KOPT-K1 (cell line): ENCODE data around the gene MROH8.
"Not testable (repeated sequence)": the region's sequence is repeated elsewhere in the genome, so short reads cannot be mapped to it uniquely, and the experiment has no call there.

ENCODE experiments used
- H3K27ac ChIP-seq: fragments of 200-600 bp; sonication (generic); 2 replicates; pipeline ENCODE4 v1.5.1; 2016; ENCODE audit warnings: antibody characterized with exemption, mild to moderate bottlenecking, low read depth, low read length; ENCODE audit not compliant: poor library complexity, severe bottlenecking
- H3K36me3 ChIP-seq: fragments of 200-600 bp; sonication (generic); 2 replicates; pipeline ENCODE4 v1.5.1; 2017; ENCODE audit warnings: antibody characterized with exemption, mild to moderate bottlenecking, low read length, moderate library complexity; ENCODE audit not compliant: insufficient read depth
- H3K9me3 ChIP-seq: fragments of 200-600 bp; sonication (generic); 2 replicates; pipeline ENCODE4 v1.5.1; 2017; ENCODE audit warnings: antibody characterized with exemption, low read length, mild to moderate bottlenecking; ENCODE audit not compliant: insufficient read depth, poor library complexity, severe bottlenecking

Gene MROH8

DNA sequence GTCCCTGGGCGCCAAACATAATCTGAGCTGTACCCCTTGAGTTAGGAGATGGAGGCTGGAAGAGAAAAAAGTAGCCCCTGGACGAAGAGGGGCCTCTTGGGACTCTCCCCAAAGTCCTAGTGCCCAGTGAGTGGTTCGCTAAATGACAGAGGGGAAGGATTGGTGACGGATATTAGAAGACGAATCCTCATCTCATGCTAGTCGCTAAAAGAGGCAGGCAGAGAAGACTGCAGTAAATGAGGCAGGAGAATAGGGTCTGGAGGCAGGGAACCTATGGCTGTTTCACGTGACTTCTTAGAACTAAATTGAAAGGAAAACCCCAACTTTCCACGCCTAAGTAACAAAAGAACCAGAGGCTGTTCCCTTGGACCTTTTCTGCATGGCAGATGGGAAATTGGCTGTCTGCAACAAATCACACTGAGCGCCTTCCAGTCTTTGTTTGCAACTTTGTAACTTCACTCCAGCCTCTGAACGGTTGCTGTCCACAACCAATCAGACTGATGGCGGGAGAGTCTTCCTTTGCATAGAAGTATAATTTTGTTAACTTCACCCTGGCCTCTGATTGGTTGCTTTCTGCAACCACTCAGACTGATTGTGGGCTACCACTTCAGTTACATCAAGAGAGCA, 82.8 kb downstream of the MROH8 start:
- Histone ChIP-seq H3K9me3 (no peaks in the 10 kb centered on the region), H3K27ac (peak overlapping the region; percentile 94), H3K36me3 (peaks cover 31% of the 10 kb centered on the region)

DNA sequence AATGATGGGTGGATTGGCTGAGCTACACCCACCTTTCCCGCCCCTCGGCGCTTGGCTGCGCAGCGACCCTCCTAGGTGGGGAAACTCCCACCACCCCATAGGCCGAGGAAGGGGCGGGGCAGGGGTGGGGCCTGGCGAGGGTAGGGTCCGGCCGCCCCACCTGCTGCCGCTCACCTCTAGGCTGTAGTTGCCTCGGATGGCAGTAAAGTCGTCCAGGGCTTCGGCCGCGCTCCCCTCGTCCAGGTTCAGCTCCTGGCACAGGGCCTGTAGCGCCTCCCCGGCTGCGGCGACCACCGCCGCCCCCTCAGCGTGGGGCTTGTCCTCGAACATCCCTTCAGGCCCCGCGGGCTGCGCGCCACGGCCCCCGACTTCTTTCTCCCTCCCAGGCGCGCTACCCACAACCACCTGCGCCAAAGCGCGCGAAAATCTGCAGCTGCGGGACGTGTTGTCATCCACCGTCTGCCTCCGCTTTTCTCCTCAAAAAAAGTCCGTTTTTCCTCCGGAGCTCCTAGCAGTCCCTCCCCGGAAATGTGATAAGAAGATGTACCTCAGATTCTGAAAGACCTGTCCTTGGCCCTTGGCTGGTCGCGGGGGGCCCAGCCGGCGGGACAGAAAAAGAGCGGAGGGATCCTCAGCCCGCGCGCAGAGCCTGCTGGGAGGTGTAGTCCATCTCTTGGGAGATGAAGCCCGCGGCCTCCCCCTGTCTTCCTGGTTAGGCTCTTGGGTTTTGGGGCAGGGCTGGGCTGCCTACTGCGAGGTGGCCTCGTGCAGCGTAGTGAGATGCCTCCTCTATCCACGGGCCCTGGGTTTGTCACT, 83.5 kb downstream of the MROH8 start, which contains the start of gene RBL1:
Gene RBL1, minus strand, starts transcription at position 399 of the 816 bp plus-strand sequence. Its CDS starts 69 bp downstream, at position 330.
- Histone ChIP-seq H3K9me3 (no peaks in the 10 kb centered on the region), H3K36me3 (peaks cover 39% of the 10 kb centered on the region), H3K27ac (peak within 1 kb of the TSS; percentile 94)

DNA sequence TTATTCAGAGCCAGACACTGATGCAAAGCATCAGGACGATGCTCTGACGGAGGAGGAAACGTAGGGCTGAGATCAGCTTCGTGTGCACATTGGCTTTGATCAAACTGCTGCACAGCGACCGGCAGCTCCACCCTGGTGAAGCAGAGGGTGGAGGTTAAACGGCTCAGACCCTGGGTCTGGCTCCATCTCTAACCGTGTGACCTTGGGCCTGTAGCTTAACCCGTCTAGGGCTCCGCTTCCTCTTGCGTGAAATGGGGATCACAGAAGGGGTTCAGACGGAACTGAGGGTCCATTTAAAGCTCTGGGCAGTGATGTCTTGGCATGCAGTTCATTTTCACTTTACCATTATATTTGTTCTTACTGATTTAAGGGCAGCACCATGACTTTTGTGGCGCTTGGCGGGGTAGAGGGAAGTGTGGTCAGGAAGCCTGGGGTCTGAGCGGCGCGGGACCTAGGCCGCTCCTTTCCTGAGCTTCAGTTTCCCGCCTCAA, 84.2 kb downstream of the MROH8 start:
- peak overlapping the region; percentile 94 for H3K27ac ChIP-seq
- H3K36me3 ChIP-seq = peaks cover 45% of the 10 kb centered on the region
- no peaks in the 10 kb centered on the region for H3K9me3 ChIP-seq

DNA sequence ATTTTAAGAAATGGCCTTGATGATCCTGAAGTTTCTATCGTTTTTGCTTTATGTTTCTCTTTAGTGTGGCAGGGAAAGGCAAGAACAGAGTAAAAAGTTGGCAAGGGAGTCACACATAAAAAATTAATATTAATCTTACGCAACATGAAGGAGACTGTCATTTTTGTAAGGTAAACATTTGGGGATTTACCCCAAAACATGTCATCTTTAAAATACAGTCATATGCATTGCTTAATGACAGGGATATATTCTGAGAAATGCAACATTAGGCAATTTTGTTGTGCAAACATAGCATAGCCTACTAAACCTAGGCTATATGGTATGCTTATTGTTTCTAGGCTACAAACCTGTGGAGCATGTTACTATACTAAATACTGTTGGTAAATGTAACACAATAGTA, 88.9 kb downstream of the MROH8 start:
- Histone ChIP-seq H3K27ac (no peak overlapping the region), H3K36me3 (peaks cover 93% of the 10 kb centered on the region), H3K9me3 (no peaks in the 10 kb centered on the region)

DNA sequence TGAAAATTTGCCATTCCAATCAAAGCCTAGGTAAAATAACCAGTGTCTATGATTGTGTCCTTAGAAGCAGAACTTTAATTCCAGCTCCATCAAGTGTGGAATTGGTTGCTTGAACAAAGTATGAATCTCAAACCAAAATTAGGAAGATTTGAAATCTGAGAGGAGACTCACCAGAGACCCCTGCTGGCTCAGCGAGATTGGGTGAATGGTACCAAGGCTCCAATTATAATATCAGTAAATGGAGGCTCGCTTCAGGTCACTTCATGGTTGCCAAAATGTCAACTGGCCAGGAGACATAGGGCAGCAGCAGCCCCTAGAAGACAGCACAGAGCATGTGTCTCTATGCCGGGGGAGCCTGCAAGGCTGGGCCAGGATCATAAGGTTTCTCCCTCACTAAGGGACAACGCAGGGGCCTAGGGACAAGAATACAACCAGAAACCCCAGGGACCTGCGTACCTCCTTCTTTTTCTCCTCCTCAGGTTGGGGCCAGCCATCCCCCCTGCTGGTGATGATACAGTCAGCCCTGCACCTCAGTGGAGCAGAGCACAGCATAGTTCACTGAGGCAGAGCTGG, 97.5 kb downstream of the MROH8 start:
- Histone ChIP-seq H3K9me3 (no peaks in the 10 kb centered on the region), H3K27ac (no peak overlapping the region), H3K36me3 (peaks cover 100% of the 10 kb centered on the region)

DNA sequence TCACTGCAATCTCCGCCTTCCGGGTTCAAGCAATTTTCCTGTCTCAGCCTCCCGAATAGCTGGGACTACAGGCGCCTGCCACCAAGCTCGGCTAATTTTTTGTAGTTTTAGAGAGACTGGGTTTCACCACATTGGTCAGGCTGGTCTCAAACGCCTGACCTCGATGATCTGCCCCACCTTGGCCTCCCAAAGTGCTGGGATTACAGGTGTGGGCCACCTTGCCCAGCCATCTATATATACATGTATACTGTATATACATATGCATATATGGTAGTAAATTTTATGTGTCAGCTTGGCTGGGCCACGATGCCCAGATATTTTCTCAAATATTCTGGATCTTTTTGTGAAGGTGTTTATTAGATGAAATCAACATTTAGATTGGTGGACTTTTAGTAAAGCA, 102.3 kb downstream of the MROH8 start:
- Histone ChIP-seq H3K9me3 (peaks cover 14% of the 10 kb centered on the region), H3K27ac (no peak overlapping the region), H3K36me3 (peaks cover 100% of the 10 kb centered on the region)

DNA sequence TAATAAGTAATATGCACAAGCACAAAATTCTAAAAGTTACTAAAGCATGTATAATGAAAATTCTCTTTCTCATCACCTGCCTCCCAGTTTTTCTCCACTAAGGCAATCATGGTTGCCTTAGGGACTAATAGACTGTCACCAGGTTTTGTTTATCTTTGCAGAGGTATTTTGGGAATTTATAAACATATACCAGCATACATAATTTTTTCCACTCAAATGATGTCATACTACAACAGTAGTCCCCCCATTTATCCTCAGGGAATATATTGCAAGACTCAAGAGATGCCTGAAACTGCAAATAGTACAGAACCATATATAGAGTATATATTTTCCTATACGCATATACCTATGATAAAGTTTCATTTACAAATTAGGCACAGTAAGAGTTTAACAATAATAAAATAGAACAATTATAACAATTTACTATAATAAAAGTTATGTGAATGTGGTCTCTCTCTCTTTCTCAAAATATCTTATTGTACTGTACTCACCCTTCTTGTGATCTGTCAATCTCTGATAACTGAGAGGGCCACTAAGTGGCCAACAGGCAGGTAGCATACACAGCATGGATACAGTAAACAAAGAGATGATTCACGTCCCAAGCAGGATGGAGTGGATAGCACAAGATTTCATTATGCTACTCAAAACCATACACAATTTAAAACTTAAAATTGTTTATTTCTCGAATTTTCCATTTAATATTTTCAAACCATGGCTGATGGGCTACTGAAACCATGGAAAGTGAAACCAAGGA, 103.2 kb downstream of the MROH8 start:
- H3K9me3 ChIP-seq = peaks cover 14% of the 10 kb centered on the region
- no peak overlapping the region for H3K27ac ChIP-seq
- H3K36me3 ChIP-seq = peaks cover 100% of the 10 kb centered on the region

DNA sequence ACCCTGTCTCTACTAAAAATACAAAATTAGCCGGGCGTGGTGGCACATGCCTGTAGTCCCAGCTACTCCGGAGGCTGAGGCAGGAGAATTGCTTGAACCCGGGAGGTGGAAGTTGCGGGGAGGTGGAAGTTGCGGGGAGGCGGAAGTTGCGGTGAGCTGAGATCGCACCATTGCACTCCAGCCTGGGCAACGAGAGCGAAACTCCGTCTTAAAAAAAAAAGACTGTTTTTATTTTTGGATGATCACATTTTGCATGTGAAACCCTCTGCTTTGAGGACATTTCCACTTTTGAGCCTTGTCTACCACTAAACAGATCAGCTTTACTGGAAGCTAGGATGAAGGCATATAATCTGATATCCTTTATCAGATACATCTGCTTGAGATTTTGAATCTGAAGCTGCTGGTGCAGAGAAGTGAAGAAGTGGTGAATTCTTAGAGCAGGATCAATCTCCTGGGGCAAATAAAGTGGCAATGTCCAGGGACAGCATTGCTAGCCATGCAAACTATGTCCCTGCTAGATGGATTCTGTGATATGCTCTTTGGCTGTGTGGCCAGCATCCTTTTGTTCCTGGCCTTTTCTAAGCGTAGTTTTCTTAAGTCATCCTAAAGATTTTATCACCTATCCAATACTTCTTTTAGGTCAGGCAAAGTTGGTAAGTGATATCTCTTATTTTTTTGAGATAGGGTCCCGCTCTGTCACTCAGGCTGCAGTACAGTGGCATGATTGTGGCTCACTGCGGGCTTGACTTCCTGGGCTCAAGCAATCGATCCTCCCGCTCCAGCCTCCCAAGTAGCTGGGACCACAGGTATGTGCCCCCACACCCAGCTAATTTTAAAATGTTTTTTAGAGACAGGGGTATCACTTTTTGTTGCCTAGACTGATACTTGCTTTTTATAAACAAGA, 106.8 kb downstream of the MROH8 start:
- H3K9me3 ChIP-seq = peaks cover 14% of the 10 kb centered on the region
- no peak overlapping the region for H3K27ac ChIP-seq
- peaks cover 85% of the 10 kb centered on the region for H3K36me3 ChIP-seq

DNA sequence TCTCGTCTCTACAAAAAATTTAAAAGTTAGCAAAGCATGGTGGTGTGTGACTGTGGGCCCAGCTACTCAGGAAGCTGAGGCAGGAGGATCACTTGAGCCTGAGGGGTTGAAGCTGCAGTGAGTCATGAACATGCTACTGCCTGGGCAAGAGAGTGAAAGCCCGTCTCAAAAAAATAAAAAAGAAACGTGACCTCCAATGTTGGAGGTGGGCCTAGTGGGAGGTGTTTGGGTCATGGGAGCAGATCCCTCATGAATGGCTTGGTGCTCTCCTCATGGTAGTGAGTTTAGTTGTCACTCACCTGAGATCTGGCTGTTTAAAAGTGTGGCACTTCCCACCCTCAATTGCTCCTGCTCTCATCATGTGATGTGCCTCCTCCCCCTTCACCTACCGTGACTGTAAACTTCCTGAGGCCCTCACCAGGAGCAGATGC, 107.9 kb downstream of the MROH8 start:
- H3K36me3 ChIP-seq = peaks cover 85% of the 10 kb centered on the region
- peaks cover 14% of the 10 kb centered on the region for H3K9me3 ChIP-seq
- no peak overlapping the region for H3K27ac ChIP-seq

DNA sequence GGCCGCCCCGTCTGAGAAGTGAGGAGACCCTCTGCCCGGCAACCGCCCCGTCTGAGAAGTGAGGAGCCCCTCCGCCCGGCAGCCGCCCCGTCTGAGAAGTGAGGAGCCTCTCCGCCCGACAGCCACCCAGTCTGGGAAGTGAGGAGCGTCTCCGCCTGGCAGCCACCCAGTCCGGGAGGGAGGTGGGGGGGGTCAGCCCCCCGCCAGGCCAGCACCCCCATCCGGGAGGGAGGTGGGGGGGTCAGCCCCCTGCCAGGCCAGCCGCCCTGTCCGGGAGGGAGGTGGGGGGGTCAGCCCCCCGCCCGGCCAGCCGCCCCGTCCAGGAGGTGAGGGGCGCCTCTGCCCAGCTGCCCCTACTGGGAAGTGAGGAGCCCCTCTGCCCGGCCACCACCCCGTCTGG, 109.8 kb downstream of the MROH8 start:
- H3K27ac ChIP-seq = not testable (repeated sequence)

DNA sequence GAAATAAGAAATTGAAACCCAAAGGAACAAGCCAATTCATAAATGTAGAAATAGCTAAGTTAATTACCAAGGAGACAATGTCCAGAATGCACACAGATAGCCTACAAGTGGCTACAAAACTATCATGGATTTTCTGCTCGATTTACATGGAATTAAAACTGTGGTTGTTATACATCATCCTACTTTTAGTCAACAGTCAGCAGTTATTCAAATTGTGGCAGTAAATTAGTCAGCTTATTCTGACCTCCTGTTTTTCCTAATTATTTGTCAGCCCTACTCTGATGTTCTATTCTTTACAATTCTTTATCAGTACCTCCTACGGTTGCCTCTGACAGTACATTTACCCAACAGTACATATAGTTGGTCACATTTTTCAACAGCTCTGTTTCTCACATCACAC, 113.2 kb downstream of the MROH8 start:
- Histone ChIP-seq H3K27ac (no peak overlapping the region), H3K9me3 (no peaks in the 10 kb centered on the region), H3K36me3 (peaks cover 84% of the 10 kb centered on the region)

More for the DNA sequence above, 109.8 kb downstream of the MROH8 start:
- not testable (repeated sequence) for H3K9me3 ChIP-seq
- H3K36me3 ChIP-seq = peaks cover 85% of the 10 kb centered on the region

DNA sequence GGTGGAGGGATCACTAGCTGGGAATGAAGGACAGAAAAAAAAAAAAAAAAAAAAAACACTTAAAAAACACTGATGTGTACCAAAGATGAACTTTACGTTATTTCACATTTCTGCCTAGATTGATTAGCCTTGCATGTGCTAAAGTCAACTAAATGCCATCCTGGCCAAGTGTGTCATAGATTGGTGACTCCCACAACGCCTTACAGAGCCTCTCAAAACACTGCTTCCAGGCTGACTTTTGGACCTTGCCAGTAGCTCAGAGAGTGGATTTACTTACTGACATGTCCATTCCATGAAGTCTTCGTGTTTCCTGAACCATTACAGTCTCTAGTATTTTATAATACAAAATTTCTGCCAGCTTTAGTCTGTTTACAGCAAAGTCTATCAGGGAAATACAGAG, 124.1 kb downstream of the MROH8 start:
- Histone ChIP-seq H3K27ac (no peak overlapping the region), H3K36me3 (peaks cover 98% of the 10 kb centered on the region), H3K9me3 (no peaks in the 10 kb centered on the region)

DNA sequence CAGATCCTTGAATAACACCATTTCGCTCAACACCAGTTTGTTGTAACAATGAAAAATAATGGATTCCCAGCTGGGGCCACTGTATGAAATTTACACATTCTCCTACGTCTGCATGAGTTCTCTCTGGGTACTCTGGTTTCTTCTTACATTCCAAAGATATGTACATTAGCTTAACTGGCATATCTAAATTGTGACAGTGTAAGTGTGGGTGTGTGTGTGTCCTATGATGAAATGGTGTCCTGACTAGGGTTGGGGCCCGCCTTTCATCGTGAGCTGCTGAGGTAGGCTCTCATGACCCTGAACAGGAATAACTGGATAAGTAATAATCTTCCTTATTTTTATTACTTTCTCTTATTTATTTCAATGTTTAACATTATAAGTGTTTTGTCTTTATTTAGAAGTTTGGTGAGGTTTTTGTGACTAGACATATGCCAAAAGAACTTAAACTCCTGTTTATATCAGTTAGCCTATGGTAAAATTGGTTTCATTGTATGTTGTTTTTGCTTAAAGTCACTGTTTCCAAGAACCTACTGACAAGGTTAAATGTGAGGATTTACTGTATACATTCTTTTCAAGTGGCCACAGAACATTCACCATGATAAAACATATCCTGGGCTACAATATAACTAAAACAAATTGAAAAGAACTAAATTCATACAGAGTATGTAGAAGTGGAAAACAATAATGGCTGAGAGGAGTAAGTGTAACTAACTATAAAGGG, 126.0 kb downstream of the MROH8 start:
- H3K36me3 ChIP-seq = peaks cover 98% of the 10 kb centered on the region
- no peaks in the 10 kb centered on the region for H3K9me3 ChIP-seq
- no peak overlapping the region for H3K27ac ChIP-seq
